HG02840 (cell line): ENCODE results near the gene SLC29A1.

Experiments
- ATAC-seq: cut with Tn5 transposase; IDR thresholded peaks from one replicate; pipeline ENCODE4 v1.9.1; 2021; ENCODE audit warnings: mild to moderate bottlenecking, moderate library complexity, moderate number of reproducible peaks; ENCODE audit not compliant: unreplicated experiment, low FRiP score

Gene SLC29A1

GRCh38 chr6:44234101-44235025 lies 11.0 kb downstream of the SLC29A1 start:
- no peak for ATAC-seq

DNA sequence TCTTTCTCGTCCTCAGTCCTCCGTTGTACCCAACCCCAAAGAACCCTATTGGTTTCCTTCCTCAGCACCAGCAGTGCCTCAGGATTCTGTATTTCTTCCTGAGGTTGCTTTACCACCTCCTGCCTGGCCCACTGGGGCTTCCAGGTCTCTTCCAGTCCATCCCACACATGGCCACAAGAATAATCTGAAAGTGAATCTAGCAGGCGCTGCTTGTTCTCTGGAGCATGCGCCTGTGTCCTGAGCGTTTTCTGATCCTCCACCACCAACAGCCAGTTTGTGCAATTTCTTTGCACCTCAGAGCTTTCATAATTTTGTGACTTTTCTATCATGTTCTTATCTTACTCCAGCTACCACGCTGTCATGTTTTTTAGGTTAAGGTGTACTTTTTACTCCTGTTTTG lies 11.9 kb downstream of the SLC29A1 start:
- no peak for ATAC-seq

DNA sequence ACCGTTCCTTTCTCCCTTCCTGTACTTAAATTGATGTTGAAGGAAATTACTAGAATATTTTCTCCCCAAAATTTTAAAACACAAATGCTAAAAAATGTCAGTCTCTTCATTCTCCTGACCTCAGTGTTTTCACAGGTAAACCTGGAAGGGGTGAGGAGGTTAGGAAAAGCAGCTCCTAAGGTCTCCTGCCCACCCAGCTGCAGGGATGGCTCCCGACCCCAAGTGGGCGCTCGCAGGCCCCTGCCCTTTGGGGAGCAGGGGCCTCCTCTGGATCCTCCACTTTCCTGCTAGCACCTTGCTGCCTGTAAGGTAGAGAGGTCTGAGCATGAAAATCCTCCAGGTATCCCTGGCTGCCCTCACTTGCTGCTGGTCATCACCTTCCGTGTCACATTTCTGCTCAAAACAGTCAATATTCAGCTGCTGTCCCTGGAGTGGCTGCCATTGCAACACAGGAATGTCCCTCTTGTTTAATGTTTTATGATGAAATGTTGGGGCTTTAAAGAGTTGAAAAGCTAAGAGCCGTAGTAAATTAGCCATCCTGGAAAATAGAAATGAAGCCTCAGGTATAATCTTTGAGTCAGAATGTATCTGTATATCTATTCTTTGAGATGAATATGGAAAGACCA lies 12.6 kb downstream of the SLC29A1 start:
- ATAC-seq = no peak

DNA sequence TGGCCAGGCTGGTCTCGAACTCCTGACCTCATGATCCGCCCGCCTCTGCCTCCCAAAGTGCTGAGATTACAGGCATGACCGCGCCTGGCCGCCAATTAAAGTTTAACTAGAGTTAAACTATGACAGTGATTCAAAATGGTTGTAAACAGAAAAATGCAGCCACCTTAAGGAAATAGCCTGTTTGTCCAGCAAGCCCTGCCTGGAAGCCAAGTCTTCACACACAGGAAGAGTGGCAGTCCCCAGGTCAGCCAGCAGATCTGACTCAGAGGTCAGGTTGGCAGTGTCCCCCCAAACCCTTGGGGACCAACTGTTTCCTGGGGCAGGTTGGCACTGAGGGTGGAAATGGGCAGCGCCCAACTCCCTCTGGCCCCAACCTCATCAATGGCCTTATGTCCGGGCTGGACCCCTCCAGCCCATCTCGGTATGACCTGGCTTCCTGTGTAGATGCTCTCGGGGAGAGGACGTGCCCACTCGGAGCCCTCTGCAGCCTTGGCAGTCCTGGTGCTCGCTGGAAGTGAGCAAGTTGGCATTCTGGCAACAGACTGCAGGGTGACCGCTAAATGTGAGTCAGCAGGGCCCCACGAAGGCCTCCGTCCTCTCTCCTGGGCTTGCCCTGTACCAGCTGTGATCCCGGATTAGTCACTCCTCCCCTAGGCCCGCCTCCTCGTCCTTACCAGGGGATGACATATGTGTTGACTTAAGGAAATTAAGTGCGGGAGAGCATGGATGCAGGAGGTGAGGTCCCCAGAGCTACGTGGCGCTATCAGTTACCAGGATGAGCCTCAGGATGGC lies 13.8 kb downstream of the SLC29A1 start:
- no peak for ATAC-seq

GRCh38 chr6:44237813-44238433 lies 14.5 kb downstream of the SLC29A1 start:
- no peak for ATAC-seq

DNA sequence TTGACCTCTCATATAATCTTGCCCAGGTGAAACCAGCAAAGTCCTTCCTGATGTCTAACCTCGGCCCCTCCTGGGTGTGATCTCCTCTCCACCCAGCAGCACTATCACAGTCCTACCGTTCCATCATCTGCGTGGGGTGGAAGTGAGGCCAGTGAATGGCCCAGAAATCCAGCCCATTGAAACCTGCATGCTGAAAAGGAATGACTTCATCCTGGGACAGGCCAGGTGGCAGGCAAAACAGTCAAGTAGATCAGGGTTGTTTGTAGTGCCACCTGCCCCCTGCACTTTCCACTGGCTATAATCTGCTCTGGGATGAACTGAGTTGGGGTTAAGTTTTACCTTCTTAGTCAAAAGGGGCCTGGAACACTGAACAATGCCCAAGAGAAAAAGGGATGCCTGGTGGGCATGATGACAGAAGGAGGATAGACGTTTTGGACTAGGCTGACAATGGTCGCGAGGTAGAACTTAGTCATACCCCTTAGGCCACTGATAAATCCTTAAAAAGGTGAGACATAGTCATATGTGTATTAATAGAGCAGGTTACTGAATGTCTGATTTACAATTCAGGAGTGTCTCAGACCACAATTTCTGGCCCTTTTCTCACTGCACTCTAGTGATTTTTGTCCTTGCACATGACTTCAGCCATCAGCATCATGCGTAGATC lies 15.4 kb downstream of the SLC29A1 start:
- ATAC-seq = no peak

DNA sequence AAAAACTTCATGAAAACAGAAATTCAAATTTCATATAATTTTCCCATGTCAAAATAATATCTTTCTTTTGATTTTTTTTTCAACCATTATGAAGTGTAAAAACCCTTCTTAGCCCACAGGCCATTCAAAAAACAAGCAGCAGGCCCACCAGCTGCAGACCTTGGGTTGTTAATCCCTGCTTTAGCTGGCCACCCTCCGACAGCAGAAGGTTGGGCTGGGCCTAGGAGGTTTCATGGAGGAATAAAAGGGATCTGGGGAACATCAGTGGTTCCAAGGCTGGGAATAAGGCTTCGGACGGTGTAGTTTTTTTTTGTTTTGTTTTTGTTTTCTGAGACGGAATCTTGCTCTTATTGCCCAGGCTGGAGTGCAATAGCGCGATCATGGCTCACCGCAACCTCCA lies 19.9 kb downstream of the SLC29A1 start:
- ATAC-seq = no peak

GRCh38 chr6:44245391-44245911 lies 22.1 kb downstream of the SLC29A1 start:
- no peak for ATAC-seq

- ATAC-seq = peak; percentile 50
Observed at GRCh38 chr6:44245912-44246662, 22.7 kb downstream of the SLC29A1 start.

GRCh38 chr6:44246663-44247337 lies 23.4 kb downstream of the SLC29A1 start, which contains the start of gene HSP90AB1:
HSP90AB1 (plus strand) TSS chr6:44247101; CDS start chr6:44248630, 1,529 bp downstream.
- ATAC-seq = peak; percentile 58

- ATAC-seq = peak; percentile 30
Observed at GRCh38 chr6:44247338-44248302, 24.2 kb downstream of the SLC29A1 start.

DNA sequence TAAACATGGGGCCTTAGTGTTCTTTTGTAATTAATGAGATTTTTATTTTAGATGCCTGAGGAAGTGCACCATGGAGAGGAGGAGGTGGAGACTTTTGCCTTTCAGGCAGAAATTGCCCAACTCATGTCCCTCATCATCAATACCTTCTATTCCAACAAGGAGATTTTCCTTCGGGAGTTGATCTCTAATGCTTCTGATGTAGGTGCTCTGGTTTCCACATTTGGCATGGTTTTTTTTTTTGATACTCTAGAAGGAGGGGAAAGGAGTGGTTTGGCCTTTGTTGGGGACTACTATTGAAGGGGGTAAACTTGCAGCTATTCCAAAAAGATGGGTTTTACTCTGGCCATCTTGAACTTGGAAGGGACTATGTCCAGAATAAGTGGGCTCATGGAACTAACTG lies 25.2 kb downstream of the SLC29A1 start:
- no peak for ATAC-seq

GRCh38 chr6:44249082-44249748 lies 25.8 kb downstream of the SLC29A1 start:
- no peak for ATAC-seq

- ATAC-seq = no peak
Observed at GRCh38 chr6:44250067-44250717, 26.8 kb downstream of the SLC29A1 start.

DNA sequence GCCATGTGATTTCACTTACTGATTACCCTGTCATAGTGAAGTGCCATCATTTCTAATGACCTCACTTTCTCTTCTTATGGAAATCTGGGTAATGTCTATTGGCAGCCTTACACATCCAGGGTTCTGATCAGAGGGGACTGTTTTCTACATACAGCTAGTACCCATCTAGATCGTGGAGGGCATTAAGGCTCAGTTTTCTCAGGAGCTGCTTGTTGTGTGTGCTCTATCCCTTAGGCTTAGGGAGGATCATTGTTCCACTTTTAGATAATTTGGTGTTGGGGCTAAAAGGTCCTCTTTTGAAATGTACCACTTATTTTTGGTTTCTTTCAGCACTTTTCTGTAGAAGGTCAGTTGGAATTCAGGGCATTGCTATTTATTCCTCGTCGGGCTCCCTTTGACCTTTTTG lies 27.3 kb downstream of the SLC29A1 start:
- ATAC-seq = no peak
